Panc1 (cell line): ENCODE measurements around the gene SPTSSA. TPM values are rescaled to one million over a fixed set of nuclear protein-coding genes. Genes with fewer than 3 reads are reported as not detected.

Experiments
- ATAC-seq: fragments of 200-7000 bp; cut with Tn5 transposase; 2 replicates; pipeline ENCODE4 v1.9.1; 2020; ENCODE audit warnings: mild to moderate bottlenecking, moderate library complexity
- BruUV-seq: library from RNA; stranded (reverse); fragments of 400-500 nt; replicated peaks from 2 replicates; lab custom pipeline; 2021; lab: Mats Ljungman, UMichigan
- CTCF ChIA-PET: fragments of 300-600 bp; sonication (Branson Sonifier 250); formaldehyde crosslinking; loops from one replicate; lab custom pipeline; 2022; ENCODE audit warnings: antibody characterized with exemption; lab: Charles Lee
- POLR2A ChIA-PET: fragments of 300-600 bp; sonication (Branson Sonifier 250); formaldehyde crosslinking; loops from one replicate; lab custom pipeline; 2022; ENCODE audit warnings: antibody characterized with exemption; lab: Charles Lee
- DNase-seq: peaks from one replicate; pipeline ENCODE4 v3.0.0-alpha.2; 2010; ENCODE audit warnings: low read depth, low spot score
- H3K27ac ChIP-seq: 2 replicates; pipeline ENCODE4 v1.5.1; 2011; ENCODE audit warnings: mild to moderate bottlenecking, low read length, inconsistent platforms
- H3K27me3 ChIP-seq: fragments of 200-500 bp; sonication (Bioruptor generic); 2 replicates; pipeline ENCODE4 v1.6.0; 2014; ENCODE audit warnings: low read length, inconsistent platforms; ENCODE audit not compliant: control insufficient read depth, insufficient read depth
- H3K36me3 ChIP-seq: fragments of 200-500 bp; sonication (Bioruptor generic); 2 replicates; pipeline ENCODE4 v1.5.1; 2014; ENCODE audit warnings: inconsistent platforms, mild to moderate bottlenecking, low read length, moderate library complexity; ENCODE audit not compliant: control insufficient read depth, insufficient read depth
- H3K4me1 ChIP-seq: 2 replicates; pipeline ENCODE4 v1.5.1; 2011; ENCODE audit warnings: inconsistent platforms, mild to moderate bottlenecking, low read length, moderate library complexity; ENCODE audit not compliant: control insufficient read depth, insufficient read depth
- H3K4me3 ChIP-seq, 2 experiments: 2 replicates each; pipeline ENCODE4 v1.5.1; 2011 to 2012; ENCODE audit warnings: low read depth in 2 of 2, low read length in 2 of 2, mild to moderate bottlenecking in 2 of 2, inconsistent platforms in 1 of 2, moderate library complexity in 1 of 2
- H3K9me3 ChIP-seq: fragments of 200-500 bp; sonication (Bioruptor generic); 2 replicates; pipeline ENCODE4 v1.5.1; 2014; ENCODE audit warnings: low read depth, mild to moderate bottlenecking, inconsistent platforms, low read length, moderate library complexity; ENCODE audit not compliant: control insufficient read depth, insufficient read depth
- POLR2AphosphoS5 ChIP-seq: IDR thresholded peaks from 2 replicates; pipeline ENCODE4 v1.6.1; 2012; ENCODE audit warnings: mild to moderate bottlenecking, low read depth, low read length, moderate library complexity
- SIN3A ChIP-seq: IDR thresholded peaks from 2 replicates; pipeline ENCODE4 v1.6.1; 2012; ENCODE audit warnings: low read depth, mild to moderate bottlenecking, low read length, moderate library complexity, borderline replicate concordance; ENCODE audit not compliant: insufficient read depth
- TCF7L2 ChIP-seq: IDR thresholded peaks from 2 replicates; pipeline ENCODE4 v1.6.1; 2011; ENCODE audit warnings: mild to moderate bottlenecking, low read depth, low read length, inconsistent platforms
- in situ Hi-C: cut with HindIII; loops from 2 replicates; pipeline ENCODE4 v1.10.0; 2016; ENCODE audit warnings: low sequenced_read_pairs, low pct_unique_long_range_greater_than_20kb
- intact Hi-C: fragments of 100-400 bp; cut with micrococcal nuclease; formaldehyde crosslinking; loops from one replicate; pipeline ENCODE4 v1.10.0; 2022; ENCODE audit not compliant: unreplicated experiment
- total RNA-seq: library from RNA; stranded (reverse); gene quantifications from one replicate; pipeline ENCODE4 v1.2.1, GENCODE V29; 2021; ENCODE audit not compliant: unreplicated experiment
- TF ChIP-seq, protein P1 (sequence below): fragments of 450-650 bp; IDR thresholded peaks from 2 replicates; pipeline ENCODE4 v1.5.1; 2017; ENCODE audit warnings: mild to moderate bottlenecking
- TF ChIP-seq, protein P2 (sequence below), 2 experiments: IDR thresholded peaks; 2 replicates each; pipeline ENCODE4 v1.6.1; 2011 to 2012; ENCODE audit warnings: low read depth in 2 of 2, control low read depth in 1 of 2, low read length in 1 of 2, mild to moderate bottlenecking in 1 of 2, moderate library complexity in 1 of 2; ENCODE audit not compliant: insufficient read depth in 1 of 2

The SPTSSA gene
- total RNA-seq, 1 experiment from 2014 or later, result 15.6 TPM

DNA sequence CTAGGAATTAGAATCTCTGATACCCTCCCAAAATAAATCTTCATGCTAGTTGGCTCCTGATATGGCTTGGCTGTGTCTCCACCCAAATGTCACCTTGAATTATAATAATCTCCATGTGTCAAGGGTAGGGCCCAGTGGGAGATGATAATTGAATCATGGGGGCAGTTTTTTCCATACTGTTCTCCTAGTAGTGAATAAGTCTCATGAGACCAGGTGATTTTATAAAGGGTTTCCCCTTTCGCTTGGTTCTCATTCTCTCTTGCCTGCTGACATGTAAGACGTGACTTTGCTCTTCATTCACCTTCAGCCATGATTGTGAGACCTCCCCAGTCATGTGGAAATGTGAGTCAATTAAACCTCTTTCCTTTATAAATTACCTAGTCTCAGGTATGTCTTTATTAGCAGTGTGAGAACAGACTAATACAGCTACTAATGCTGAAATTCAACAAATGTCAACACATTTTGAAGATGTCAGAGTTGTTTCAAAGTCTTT is 12.2 kb upstream of the SPTSSA start:
- Histone ChIP-seq H3K9me3 (no peaks in the 10 kb centered on the region), H3K27me3 (no peaks in the 10 kb centered on the region), H3K4me1 (no peaks in the 10 kb centered on the region), H3K36me3 (no peaks in the 10 kb centered on the region), H3K4me3 (no peak overlapping the region), H3K27ac (no peak overlapping the region)
- no peak for DNase-seq
- in situ Hi-C loops (no loop called here), intact Hi-C loops (no loop called here)
- TF ChIP-seq, protein P1, sequence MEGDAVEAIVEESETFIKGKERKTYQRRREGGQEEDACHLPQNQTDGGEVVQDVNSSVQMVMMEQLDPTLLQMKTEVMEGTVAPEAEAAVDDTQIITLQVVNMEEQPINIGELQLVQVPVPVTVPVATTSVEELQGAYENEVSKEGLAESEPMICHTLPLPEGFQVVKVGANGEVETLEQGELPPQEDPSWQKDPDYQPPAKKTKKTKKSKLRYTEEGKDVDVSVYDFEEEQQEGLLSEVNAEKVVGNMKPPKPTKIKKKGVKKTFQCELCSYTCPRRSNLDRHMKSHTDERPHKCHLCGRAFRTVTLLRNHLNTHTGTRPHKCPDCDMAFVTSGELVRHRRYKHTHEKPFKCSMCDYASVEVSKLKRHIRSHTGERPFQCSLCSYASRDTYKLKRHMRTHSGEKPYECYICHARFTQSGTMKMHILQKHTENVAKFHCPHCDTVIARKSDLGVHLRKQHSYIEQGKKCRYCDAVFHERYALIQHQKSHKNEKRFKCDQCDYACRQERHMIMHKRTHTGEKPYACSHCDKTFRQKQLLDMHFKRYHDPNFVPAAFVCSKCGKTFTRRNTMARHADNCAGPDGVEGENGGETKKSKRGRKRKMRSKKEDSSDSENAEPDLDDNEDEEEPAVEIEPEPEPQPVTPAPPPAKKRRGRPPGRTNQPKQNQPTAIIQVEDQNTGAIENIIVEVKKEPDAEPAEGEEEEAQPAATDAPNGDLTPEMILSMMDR, result no peak
- TF ChIP-seq, protein P2, sequence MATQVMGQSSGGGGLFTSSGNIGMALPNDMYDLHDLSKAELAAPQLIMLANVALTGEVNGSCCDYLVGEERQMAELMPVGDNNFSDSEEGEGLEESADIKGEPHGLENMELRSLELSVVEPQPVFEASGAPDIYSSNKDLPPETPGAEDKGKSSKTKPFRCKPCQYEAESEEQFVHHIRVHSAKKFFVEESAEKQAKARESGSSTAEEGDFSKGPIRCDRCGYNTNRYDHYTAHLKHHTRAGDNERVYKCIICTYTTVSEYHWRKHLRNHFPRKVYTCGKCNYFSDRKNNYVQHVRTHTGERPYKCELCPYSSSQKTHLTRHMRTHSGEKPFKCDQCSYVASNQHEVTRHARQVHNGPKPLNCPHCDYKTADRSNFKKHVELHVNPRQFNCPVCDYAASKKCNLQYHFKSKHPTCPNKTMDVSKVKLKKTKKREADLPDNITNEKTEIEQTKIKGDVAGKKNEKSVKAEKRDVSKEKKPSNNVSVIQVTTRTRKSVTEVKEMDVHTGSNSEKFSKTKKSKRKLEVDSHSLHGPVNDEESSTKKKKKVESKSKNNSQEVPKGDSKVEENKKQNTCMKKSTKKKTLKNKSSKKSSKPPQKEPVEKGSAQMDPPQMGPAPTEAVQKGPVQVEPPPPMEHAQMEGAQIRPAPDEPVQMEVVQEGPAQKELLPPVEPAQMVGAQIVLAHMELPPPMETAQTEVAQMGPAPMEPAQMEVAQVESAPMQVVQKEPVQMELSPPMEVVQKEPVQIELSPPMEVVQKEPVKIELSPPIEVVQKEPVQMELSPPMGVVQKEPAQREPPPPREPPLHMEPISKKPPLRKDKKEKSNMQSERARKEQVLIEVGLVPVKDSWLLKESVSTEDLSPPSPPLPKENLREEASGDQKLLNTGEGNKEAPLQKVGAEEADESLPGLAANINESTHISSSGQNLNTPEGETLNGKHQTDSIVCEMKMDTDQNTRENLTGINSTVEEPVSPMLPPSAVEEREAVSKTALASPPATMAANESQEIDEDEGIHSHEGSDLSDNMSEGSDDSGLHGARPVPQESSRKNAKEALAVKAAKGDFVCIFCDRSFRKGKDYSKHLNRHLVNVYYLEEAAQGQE (IDR thresholded peaks at IDR 0.05; ENCODE audit: insufficient read depth in 1 of 2, low read depth in 2 of 2, low read length in 1 of 2), result no peak
- TF ChIP-seq POLR2AphosphoS5, result no peak
- no peak for TF ChIP-seq TCF7L2
- no peak for TF ChIP-seq SIN3A
- CTCF ChIA-PET, result no interaction called here
- BruUV-seq, result no TSS peak
- ATAC-seq, result no peak
- POLR2A ChIA-PET, result no interaction called here

DNA sequence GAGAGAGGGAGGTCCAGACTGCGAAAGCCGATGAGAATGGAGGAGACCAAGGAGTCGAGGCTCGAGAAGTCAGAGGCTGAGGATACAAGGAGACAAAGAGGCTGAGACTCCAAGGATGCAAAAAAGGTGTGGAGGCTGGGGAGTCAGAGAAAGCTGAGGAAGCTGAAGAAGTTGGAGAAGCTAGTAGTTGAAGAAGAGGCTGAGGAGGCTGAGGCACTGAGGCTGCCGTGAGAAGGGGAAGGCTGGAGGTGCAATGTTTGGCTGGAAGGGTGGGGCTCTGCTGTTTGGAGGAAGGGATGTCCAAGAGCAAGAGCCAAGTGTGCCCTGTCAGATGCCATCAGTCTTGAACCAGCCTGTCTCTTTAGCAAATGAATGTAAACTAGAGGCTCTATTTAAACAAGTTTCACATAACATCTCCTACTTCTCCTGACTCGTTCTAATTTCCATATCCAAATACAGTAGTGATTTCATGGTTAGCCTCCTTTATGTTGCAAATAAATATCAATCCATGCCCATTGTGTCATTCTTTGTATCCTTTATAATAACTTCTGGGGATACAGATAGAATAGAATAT is 10.8 kb upstream of the SPTSSA start:
- Histone ChIP-seq H3K27me3 (no peaks in the 10 kb centered on the region), H3K4me1 (no peaks in the 10 kb centered on the region), H3K36me3 (no peaks in the 10 kb centered on the region), H3K27ac (no peak overlapping the region), H3K4me3 (no peak overlapping the region), H3K9me3 (no peaks in the 10 kb centered on the region)
- POLR2A ChIA-PET, result no interaction called here
- TF ChIP-seq SIN3A (no peak), TCF7L2 (no peak), POLR2AphosphoS5 (no peak)
- TF ChIP-seq, protein P2 (IDR thresholded peaks at IDR 0.05; ENCODE audit: insufficient read depth in 1 of 2, low read depth in 2 of 2, low read length in 1 of 2), result no peak
- TF ChIP-seq, protein P1, result no peak
- no peak for ATAC-seq
- intact Hi-C loops (no loop called here), in situ Hi-C loops (no loop called here)
- BruUV-seq, result no TSS peak
- CTCF ChIA-PET, result no interaction called here
- DNase-seq, result no peak
